ENCODE results near the gene ABCA7.

ABCA7 gene

DNA sequence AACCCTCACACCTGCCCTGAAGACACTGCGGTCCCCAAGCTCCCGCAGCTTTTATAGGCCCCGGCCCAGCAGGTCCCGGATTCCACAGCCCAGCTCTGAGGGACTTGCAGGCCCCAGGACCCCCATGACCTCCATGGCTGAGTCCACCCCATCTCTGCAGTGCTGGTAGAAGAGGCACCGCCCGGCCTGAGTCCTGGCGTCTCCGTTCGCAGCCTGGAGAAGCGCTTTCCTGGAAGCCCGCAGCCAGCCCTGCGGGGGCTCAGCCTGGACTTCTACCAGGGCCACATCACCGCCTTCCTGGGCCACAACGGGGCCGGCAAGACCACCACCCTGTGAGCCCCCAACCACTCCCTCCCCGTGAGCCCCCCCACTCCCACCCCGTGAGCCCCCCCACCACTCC is 9.2 kb downstream of the ABCA7 start:
- no peaks in the 10 kb centered on the region; the same call in 1 of the 2 replicates for H3K36me3 ChIP-seq (replicated peaks; ENCODE audit: insufficient read depth, low read length)
- H3F3A ChIP-seq (ENCODE audit: insufficient read depth, low read length), result 0 out of 2 replicates have a peak, but pooled peaks cover 2% of the 10 kb centered on the region
- H2AFZ ChIP-seq (ENCODE audit: low read length), result no peak overlapping the region
- H3K4me2 ChIP-seq (ENCODE audit: low read depth, low read length), result no peak overlapping the region
- H3K4me1 ChIP-seq (ENCODE audit: low read length), result no peaks in the 10 kb centered on the region
- H3K27me3 ChIP-seq (replicated peaks; ENCODE audit: insufficient read depth, low read length), result no peaks in the 10 kb centered on the region
- H3K4me3 ChIP-seq (ENCODE audit: low read length), result no peak overlapping the region
- no peak overlapping the region for H3K27ac ChIP-seq (ENCODE audit: low read length)
- no peaks in the 10 kb centered on the region for H3K9me2 ChIP-seq (replicated peaks; ENCODE audit: insufficient read depth, low read length)
- no peak overlapping the region for H3K9ac ChIP-seq (ENCODE audit: low read length)
- no peaks in the 10 kb centered on the region for H4K20me1 ChIP-seq (ENCODE audit: insufficient read depth, low read length)
- no peaks in the 10 kb centered on the region for H3K9me3 ChIP-seq (replicated peaks; ENCODE audit: insufficient read depth, low read length)
- TF ChIP-seq, protein P1, sequence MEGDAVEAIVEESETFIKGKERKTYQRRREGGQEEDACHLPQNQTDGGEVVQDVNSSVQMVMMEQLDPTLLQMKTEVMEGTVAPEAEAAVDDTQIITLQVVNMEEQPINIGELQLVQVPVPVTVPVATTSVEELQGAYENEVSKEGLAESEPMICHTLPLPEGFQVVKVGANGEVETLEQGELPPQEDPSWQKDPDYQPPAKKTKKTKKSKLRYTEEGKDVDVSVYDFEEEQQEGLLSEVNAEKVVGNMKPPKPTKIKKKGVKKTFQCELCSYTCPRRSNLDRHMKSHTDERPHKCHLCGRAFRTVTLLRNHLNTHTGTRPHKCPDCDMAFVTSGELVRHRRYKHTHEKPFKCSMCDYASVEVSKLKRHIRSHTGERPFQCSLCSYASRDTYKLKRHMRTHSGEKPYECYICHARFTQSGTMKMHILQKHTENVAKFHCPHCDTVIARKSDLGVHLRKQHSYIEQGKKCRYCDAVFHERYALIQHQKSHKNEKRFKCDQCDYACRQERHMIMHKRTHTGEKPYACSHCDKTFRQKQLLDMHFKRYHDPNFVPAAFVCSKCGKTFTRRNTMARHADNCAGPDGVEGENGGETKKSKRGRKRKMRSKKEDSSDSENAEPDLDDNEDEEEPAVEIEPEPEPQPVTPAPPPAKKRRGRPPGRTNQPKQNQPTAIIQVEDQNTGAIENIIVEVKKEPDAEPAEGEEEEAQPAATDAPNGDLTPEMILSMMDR (IDR thresholded peaks at IDR 0.05; ENCODE audit: low read length), result no peak
- TF ChIP-seq EZH2phosphoT487 (IDR thresholded peaks at IDR 0.05; ENCODE audit: low read length) (no peak), EZH2 (optimal IDR thresholded peaks at IDR 0.05; ENCODE audit: low read depth, low read length) (no peak)
- H3K79me2 ChIP-seq (ENCODE audit: low read length), result no peaks in the 10 kb centered on the region
- no peak for DNase-seq

DNA sequence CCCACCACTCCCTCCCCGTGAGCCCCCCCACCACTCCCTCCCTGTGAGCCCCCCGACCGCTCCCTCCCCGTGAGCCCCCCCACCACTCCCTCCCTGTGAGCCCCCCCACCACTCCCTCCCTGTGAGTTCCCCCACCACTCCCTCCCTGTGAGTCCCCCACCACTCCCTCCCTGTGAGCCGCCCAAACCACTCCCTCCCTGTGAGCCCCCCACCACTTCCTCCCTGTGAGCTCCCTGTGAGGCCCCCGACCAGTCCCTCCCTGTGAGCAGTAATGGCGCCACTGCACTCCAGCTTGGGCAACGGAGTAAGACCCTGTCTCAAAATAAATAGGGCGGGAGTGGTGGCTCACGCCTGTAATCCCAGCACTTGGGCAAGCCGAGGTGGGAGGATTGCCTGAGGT is 9.9 kb downstream of the ABCA7 start:
- no peak overlapping the region for H3K9ac ChIP-seq (ENCODE audit: low read length)
- TF ChIP-seq EZH2phosphoT487 (IDR thresholded peaks at IDR 0.05; ENCODE audit: low read length), result no peak
- TF ChIP-seq, protein P1 (IDR thresholded peaks at IDR 0.05; ENCODE audit: low read length), result no peak
- TF ChIP-seq EZH2 (optimal IDR thresholded peaks at IDR 0.05; ENCODE audit: low read depth, low read length), result no peak
- no peaks in the 10 kb centered on the region for H3K27me3 ChIP-seq (replicated peaks; ENCODE audit: insufficient read depth, low read length)
- H3K79me2 ChIP-seq (ENCODE audit: low read length), result no peaks in the 10 kb centered on the region
- H3K9me3 ChIP-seq (replicated peaks; ENCODE audit: insufficient read depth, low read length), result no peaks in the 10 kb centered on the region
- H3K4me3 ChIP-seq (ENCODE audit: low read length), result no peak overlapping the region
- no peaks in the 10 kb centered on the region for H4K20me1 ChIP-seq (ENCODE audit: insufficient read depth, low read length)
- H3K36me3 ChIP-seq (replicated peaks; ENCODE audit: insufficient read depth, low read length), result no peaks in the 10 kb centered on the region; the same call in 1 of the 2 replicates
- H3K9me2 ChIP-seq (replicated peaks; ENCODE audit: insufficient read depth, low read length), result no peaks in the 10 kb centered on the region
- no peaks in the 10 kb centered on the region for H3K4me1 ChIP-seq (ENCODE audit: low read length)
- DNase-seq, result no peak
- no peak overlapping the region for H3K27ac ChIP-seq (ENCODE audit: low read length)
- no peak overlapping the region for H2AFZ ChIP-seq (ENCODE audit: low read length)
- no peak overlapping the region for H3K4me2 ChIP-seq (ENCODE audit: low read depth, low read length)
- H3F3A ChIP-seq (ENCODE audit: insufficient read depth, low read length), result 0 out of 2 replicates have a peak, but pooled peaks cover 2% of the 10 kb centered on the region

DNA sequence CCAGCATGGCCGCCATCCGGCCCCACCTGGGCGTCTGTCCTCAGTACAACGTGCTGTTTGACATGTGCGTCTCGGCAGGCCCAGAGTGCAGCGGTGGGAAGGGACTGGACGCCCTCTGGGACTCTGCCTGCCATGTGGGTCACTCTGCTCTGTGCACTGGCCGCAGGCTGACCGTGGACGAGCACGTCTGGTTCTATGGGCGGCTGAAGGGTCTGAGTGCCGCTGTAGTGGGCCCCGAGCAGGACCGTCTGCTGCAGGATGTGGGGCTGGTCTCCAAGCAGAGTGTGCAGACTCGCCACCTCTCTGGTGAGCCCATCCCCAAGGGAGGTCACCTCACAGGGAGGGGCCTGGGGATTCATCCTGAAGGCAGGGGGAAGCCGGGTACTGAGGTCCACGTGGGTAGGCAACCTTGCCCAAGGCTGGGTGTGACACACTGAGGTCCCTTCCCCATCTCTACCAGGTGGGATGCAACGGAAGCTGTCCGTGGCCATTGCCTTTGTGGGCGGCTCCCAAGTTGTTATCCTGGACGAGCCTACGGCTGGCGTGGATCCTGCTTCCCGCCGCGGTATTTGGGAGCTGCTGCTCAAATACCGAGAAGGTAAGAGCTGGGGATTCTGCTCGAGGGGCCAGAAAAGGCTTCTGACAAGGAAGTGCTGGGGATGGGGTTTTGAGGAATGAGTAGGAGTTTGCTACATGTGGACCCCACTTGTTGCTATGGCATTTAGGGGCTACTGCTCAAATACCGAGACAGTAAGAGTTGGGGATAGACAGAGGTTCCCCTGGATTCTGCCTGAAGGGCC is 11.3 kb downstream of the ABCA7 start:
- H3K27ac ChIP-seq (ENCODE audit: low read length), result no peak overlapping the region
- no peaks in the 10 kb centered on the region for H3K79me2 ChIP-seq (ENCODE audit: low read length)
- no peak overlapping the region for H3K9ac ChIP-seq (ENCODE audit: low read length)
- no peaks in the 10 kb centered on the region for H3K27me3 ChIP-seq (replicated peaks; ENCODE audit: insufficient read depth, low read length)
- H2AFZ ChIP-seq (ENCODE audit: low read length), result no peak overlapping the region
- H3F3A ChIP-seq (ENCODE audit: insufficient read depth, low read length), result 0 out of 2 replicates have a peak, but pooled peaks cover 2% of the 10 kb centered on the region
- H3K4me1 ChIP-seq (ENCODE audit: low read length), result no peaks in the 10 kb centered on the region
- no peak overlapping the region for H3K4me2 ChIP-seq (ENCODE audit: low read depth, low read length)
- H3K4me3 ChIP-seq (ENCODE audit: low read length), result no peak overlapping the region
- H4K20me1 ChIP-seq (ENCODE audit: insufficient read depth, low read length), result no peaks in the 10 kb centered on the region
- TF ChIP-seq, protein P1 (IDR thresholded peaks at IDR 0.05; ENCODE audit: low read length), result no peak
- TF ChIP-seq EZH2 (optimal IDR thresholded peaks at IDR 0.05; ENCODE audit: low read depth, low read length) (no peak), EZH2phosphoT487 (IDR thresholded peaks at IDR 0.05; ENCODE audit: low read length) (no peak)
- H3K9me3 ChIP-seq (replicated peaks; ENCODE audit: insufficient read depth, low read length), result no peaks in the 10 kb centered on the region
- H3K9me2 ChIP-seq (replicated peaks; ENCODE audit: insufficient read depth, low read length), result no peaks in the 10 kb centered on the region
- no peaks in the 10 kb centered on the region for H3K36me3 ChIP-seq (replicated peaks; ENCODE audit: insufficient read depth, low read length)
- no peak for DNase-seq
